GM19023 (cell line): ENCODE measurements around the gene UNC93B1.
A peak's percentile ranks its signal among the peaks of the same experiment; 100 is the strongest.

ENCODE experiments used
- ATAC-seq: cut with Tn5 transposase; IDR thresholded peaks from one replicate; pipeline ENCODE4 v1.9.1; 2021; ENCODE audit warnings: mild to moderate bottlenecking, moderate library complexity; ENCODE audit not compliant: unreplicated experiment

Gene UNC93B1

DNA sequence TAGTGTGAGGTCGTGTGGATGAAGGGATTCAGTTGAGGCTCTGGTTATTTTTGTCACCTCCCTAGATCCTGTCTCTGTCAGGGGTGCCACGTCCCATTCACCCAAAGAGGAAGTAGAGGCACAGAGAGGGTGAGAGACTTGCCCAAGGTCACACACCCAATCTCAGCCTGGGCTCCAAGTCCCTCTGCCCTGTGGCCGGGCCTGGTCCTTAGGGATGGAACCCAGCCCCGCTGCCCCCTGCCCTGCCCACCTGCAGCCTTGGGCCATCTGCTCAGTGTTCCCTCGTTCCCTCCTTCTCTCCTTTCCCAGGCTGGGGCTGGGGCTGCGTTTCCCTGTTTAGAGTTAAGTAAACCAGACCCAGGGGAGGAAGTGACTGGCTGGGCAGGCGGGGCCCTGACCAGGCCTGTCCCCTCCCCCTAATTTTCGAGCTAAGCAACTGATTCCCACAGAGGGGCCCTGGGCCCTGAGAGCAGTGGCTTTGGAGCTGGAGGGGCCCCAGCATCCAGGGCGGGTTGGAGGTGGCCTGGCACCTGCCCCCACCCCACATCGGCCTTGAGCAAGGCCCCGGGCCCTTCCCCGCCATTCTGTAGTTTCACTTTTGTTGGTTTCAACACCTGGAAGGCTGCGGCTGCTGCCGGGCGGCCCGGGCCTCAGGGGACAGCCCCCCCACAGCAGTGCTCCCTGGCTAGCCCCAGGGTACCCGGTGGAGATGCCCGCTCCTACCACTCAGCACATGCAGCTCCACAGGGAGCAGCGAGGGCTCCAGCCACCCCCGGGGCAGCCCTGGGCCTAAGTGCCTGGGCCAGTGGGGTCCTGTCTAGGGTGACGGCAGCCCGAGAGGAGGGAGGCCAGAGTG is 36.4 kb upstream of the UNC93B1 start:
- peak; percentile 49 for ATAC-seq

DNA sequence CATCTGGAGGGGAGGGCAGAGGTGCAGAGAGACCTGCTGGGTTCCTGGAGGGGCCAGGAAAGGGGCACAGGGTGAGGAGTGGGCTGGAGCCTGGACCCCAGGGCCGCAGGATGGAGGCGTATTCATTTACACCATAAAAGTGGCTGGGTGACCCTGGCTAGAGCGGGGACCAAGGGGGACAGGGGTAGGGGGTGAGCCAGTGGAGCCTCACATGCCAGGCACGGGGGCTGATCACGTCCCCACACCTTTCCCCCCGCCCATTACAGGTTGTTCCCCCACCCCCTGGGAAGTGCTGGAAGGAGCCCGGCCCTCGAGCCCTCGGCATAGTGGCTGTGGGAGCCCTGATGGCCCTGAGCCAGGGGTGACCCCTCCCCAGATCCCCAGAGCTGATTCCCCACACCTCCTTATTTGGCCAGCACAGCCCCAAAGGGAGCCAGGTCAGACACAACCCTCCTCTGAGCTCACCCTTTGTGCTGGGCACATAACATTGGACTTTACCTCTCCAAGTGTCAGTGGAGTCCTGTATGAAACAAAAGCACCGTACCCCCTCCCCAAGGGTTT is 35.7 kb upstream of the UNC93B1 start:
- ATAC-seq: peak; percentile 2

DNA sequence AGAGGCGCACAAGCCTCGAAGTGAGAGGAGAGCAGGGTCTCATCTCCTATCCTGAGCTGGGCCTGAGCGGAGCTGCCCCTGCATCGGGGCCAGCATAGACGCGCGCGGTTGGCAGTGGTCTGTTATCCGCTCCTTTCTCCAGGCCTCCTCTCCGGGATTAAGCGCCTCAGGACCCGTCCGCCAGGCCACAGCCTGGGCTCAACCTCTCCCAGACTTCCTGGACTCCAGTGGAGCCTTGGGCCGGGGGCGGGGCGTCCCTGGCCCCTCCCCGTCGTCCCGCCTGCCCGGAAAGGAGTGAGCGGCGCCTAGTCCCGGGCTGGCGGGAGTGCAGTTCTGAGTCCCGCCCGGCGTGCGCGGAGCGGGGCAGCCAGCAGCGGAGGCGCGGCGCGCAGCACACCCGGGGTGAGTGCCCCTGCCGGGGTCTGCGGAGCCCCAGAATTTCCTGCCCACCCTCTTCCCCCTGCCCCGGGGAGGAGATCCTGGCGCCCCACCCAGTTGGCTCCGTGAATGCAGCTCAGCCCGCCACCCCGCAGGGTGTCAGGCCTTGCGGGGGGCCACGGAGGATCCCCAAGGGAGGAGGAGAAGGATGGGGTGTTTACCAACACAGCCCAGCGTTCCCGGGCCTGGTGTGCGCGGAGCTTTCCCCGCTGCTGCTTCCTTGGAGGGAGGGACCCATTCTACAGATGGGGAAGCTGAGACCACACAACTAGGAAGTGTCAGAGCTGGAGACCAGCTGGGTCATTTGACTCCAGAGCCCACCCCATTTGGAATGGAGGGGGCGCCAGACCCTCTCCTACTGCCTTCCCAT is 35.0 kb upstream of the UNC93B1 start, which contains the start of gene TCIRG1:
TSS of gene TCIRG1 (plus strand) at position 308 of the 808 bp plus-strand sequence. CDS start 2,247 bp downstream, outside the sequence.
- peak; percentile 43 for ATAC-seq

DNA sequence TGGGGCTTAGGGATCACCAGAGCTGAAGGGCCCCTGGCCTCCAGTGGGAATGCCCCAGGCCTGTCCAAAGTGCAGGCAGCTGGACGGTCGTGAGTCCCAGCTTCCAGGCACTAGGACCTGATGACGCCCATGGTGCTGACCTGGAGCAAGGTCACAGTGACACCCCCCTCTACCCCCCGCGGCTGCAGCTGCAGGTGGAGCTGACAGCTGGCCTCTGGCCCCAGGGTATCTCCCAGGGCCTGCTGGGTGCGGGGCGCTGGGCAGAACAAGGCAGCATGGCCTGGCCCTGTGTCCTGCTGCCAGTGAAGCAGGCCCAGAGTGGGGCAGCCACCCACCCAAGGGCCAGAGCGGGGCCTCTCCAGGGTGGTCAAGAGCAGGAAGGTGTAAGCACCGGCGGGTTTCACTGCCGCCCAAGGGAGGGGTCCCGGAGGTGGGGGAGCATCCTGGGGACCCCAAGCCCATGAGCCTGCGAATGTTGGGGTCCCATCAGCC is 34.4 kb upstream of the UNC93B1 start:
- no peak for ATAC-seq

DNA sequence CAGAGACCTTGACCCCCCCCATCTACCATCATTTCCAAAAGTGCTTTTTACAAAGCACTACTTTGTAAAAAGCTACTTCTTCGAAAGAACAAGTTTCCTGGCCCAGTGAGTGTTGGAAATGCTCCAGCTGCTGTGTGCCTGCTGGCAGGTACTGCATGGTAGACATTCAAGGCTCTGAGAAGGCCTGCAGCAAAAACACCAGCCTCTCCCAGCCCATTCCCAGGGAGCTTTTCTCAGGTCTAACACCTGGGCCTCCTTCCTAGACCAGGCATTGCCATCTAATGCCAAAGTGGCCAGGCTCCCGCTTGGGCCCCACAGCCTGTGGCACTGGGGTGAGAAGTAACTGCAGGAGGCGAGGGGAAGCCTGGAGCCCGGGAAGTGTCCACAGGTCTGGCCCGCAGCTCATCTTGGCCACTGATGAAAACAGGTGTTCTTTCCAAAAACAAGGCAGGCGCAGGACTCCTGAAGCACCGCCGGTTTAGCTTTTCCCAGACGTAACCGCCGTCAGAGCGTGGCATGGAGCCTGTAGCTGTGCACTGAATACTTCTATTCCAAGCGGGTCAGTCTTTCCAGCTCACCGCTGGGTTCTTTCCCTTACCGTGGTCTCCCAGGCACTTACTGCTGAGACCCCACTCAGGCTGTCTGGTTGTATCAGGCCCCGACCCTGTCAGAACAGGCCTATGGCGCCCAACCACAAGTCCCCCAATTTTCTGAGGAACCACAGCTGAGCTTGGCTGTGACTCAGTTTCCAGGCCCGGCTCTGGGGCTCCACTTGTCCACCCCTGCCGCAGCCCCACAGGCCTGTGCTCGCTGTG is 33.7 kb upstream of the UNC93B1 start:
- no peak for ATAC-seq

DNA sequence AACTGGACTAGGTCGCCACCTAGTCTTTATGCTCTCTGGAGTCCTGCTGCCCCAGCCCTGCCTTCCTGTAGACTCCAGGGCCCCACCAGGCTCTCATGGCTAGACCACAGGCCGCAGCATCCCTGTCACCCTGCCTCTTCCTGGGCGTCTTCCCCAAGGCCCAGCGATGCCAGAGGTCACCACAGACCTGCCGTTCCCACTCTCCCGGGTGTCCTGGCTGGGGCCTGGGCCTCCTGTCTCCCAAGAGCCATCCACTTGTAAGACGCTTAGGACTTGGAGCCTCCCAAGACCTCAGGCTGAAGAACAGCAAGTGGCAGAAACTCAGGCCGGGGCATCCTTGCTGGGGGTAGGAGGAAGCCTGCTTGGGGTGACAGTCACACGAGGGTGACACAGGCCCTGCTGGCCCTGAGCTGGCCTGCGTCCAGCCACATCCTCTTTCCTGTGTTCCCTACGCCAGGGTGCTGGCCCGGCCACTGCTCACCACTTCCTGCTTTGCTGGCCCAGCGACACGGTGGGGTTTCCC is 32.9 kb upstream of the UNC93B1 start:
- ATAC-seq: no peak

DNA sequence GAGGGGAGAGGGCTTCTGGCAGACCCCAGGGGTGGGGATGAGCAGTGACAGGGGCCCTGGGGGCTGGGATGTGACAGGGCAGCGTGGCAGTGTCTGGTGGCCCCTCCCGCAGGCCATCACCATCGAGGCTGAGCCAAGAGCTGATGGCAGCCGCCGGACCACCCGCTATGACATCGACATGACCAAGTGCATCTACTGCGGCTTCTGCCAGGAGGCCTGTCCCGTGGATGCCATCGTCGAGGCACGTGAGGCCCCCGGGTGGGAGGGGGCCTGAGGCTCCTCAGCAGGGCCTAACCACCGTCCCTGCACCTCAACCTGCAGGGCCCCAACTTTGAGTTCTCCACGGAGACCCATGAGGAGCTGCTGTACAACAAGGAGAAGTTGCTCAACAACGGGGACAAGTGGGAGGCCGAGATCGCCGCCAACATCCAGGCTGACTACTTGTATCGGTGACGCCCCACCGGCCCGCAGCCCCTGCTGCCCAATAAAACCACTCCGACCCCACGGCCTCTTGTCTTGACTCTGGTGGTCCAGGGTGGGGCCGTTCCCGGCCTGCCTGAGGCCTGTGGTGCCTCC is 32.3 kb upstream of the UNC93B1 start:
- ATAC-seq: no peak

DNA sequence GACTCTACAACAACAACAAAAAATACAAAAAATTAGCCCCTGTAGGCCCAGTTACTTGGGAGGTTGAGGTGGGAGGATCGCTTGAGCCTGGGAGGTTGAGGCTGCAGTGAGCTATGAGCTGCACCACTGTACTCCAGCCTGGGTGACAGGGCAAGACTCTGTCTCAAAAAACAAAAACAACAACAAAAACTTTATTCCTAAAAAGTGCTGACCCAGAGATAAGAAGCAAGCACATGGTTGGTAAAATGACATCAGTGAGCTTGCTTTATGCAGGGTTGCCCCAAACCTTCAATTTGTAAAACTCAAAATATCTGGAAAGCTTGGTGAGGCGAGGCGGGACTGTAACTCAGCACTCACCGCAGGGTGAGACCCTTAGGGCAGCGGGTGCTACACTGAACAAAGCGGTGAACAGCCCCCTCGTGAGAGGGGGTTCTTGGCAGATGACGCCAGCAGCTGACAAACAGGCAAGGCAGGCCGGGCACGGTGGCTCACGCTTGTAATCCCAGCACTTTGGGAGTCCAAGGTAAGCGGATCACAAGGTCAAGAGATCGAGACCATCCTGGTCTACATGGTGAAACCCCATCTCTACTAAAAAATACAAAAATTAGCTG is 31.5 kb upstream of the UNC93B1 start:
- ATAC-seq: no peak

DNA sequence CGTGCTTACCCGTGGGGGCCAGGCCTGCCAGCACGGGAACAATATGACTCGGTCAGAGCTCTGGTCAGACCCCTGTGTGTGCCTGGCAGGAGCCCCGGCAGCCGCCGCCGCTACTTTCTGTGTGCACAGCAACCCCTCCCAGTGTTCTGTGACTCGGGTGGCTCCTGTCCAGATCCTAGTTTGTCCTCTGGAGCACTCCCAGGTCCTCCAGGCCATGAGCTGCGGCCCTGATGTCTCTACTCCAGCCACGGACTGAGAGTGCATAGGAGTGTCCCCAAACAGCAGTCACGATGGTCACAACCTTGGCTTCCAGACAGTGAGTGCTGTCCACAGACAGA is 29.8 kb upstream of the UNC93B1 start:
- ATAC-seq: no peak

DNA sequence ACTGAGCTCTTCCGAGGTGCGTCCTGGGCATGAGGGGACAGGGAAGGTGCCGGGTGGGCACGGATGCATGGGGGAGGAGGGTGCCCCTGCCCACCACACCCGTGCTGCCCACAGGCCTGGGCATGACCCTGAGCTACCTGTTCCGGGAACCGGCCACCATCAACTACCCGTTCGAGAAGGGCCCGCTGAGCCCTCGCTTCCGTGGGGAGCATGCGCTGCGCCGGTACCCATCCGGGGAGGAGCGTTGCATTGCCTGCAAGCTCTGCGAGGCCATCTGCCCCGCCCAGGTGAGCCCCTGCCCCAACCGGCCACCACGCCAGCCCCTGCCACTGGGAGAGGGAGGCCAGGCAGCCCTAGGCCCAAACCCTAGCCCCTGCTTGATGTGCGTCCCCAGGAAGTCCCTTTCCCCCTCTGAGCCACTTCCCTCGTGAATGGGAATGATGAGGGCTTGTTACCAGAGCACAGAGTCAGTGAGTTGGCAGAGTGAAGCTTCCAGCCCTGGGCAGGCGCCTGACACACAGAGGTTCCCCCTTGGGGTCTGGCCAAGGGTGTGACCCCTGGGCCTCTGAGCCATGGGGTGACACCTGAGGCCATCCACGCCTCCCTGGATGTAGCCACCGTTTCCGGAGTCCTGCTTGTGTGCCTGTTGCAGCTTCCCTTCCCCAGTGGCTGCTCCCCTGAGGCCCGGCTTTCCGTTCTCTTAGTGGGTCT is 29.3 kb upstream of the UNC93B1 start:
- ATAC-seq: no peak

DNA sequence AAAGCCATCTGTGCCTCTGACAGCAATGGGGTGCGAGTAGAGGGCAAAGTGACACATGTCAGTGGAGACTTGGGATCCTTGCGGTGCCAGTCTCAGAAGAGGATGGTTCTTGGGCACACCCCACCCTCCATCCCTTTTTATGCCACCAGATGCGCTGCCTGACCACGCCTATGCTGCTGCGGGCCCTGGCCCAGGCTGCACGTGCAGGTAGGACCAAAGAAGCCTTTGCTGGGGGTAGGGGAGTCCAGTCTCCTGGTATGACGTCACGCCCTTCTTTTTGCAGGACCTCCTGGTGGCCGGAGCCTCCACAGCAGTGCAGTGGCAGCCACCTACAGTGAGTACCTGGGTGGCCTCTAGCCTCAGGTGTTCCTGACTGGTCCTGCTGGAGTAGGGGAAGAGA is 28.1 kb upstream of the UNC93B1 start:
- ATAC-seq: no peak

DNA sequence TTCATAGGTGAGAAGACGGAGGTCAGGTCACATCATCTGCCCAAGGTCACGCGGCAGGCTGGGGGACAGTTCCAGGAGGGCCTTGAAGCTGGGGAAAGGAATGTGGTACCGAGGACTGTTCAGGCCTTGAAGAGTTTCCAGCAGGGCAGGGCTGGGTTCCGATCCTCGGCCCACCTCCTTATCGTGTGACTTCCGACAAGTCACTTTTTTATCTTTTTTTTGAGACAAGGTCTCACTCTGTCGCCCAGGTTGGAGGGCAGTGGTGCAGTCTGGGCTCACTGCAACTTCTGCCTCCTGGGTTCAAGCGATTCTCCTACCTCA is 27.2 kb upstream of the UNC93B1 start:
- ATAC-seq: no peak

DNA sequence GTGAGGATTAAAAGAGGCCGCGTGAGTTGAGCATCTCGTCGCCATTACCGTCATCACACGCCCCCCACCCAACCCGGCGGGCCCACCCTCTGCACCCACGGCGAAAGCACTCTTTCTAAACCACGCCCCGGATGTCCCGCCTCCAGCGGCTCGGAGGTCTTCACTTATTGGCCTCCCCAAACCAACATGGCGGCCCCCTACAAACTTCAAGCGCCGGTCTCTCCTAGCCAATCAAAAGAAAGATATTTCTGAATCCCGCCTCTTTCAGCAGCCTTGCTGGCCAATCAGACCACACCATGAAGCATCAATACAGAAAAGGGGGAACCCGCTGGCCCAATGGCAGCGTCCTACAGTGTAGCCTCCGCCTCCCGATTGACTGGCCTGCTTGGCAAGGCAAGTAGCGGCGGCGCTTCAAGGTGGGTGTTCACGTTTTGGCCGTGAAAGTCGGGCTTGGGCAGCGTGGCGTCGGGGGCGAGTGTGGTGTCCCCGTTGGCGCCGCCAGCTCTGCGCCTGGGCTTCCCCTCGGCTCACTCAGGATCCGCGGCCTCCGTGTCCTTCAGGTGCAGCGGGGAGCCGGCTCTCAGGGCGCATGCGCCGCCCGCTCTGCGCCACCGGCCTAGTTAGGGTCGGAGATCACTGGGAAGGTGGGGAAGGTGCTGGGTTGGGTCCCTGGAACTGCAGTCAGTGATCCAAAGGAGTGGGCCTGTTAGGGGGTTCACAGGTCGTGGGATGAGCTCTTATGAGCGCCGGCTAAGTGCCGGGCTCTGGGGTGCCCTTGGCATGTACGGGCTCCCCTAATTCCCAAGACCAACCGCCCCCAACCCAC is 26.6 kb upstream of the UNC93B1 start, which contains the start of gene NDUFS8:
TSS of gene NDUFS8 (plus strand) at position 364 of the 826 bp plus-strand sequence. CDS start 1,471 bp downstream, outside the sequence.
- peak; percentile 92 for ATAC-seq

DNA sequence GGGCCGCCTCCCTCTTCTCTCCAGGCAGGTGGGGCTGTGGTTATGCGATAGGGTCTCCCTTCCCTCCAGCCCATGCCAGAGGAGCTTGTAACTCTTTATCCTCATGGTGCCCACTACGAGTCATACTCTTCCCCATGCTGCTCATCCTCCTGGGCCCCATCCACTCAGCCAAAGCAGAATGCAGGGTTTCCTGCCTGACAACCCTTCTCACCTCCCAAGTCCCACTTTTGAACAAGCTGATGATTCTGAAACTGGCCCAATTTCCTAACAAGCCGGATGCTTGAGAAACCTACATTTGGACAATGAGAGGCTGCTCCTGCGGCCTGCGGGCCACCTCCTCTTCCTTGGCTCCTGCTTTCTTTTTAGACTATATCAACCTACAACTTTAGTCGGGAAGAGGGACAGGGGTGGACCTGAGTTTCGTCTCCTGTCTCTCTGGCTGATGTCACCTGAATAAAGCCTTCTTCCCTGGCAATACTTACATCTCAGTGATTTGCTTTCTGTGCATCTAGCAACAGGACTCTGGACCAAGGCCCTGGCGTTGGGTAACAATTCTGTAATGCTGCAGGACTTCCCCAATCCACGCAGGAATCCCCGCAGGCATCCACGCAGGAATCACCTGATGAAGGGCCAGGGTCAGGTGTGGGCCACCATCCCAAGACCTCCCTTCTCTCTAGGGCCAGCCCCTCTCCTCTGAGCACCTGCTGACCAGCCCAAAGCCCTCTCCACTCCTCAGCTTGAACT is 25.1 kb upstream of the UNC93B1 start:
- ATAC-seq: no peak

DNA sequence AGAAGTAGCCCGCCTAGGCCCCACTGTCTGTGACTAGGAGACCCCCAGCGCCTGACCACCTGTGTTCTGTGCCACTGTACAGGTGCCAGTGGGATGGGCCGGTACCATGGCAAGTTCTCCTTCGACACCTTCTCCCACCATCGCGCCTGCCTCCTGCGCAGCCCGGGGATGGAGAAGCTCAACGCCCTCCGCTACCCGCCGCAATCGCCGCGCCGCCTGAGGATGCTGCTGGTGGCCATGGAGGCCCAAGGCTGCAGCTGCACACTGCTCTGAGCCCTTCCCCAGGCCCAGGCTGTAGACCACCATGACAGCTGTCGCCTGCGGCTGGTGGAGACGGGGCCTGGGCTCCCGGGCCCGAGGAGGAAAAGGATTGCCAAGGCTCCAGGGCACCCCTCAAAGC is 23.8 kb upstream of the UNC93B1 start:
- no peak for ATAC-seq

DNA sequence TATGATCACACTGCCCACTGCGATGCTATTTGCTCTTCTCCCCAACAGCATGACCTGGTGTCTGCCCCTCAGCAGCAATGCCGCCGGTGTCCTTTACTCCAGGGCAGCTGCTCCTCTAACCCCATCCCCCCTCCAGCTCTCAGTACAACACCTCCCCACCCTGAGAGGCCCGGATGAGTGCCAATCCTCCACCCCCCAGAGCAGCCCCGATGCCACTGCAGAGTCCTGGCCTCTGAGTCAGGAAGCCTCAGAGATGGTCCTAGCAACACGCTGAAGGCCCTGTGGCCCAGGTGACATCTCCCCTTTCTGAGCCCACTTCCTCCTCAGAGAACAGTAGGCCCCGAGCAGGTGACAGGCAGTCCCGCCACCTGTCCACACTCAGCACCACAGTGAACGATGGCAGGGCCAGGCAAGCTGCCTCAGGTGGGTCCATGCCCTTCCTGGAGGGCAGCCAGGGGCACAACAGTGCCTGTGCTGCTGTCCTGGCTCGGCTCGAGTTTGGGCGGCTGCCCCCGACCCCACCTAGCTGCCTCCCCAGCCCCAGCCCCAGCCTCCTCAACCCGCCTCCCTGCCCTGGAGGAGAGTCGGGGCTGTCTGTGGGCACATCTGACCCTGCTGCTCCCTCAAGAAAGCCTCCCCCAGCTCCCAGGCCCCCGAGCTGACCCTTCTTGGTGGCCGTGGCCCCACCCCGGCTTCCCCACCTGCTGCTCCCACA is 22.7 kb upstream of the UNC93B1 start:
- no peak for ATAC-seq

DNA sequence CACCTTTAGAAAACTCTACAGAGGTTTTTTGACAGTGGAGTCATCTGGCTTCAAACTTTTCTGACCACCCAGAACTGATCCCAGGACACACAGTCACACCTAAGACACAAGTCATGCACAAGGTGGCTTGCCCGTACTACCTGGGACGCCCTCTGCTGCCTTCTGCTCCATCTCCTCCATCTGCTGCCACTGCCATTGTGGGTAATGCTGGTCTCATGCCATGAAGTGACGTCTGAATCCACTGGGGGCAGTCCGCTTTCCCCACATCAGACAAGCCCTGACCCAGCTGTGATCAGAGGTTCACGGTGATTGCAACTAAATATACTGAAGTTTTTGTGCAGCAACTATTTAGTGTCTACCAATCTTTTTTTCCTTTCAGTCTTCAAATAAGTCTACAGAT is 21.1 kb upstream of the UNC93B1 start:
- ATAC-seq: no peak
